RWPE2 (cell line): ENCODE results near the gene AKR7A2.

Experiments
- ATAC-seq: fragments of 200-7000 bp; cut with Tn5 transposase; 3 replicates; pipeline ENCODE4 v1.9.1; 2021; ENCODE audit warnings: low read depth
- DNase-seq: peaks from one replicate; pipeline ENCODE4 v3.0.0-alpha.2; 2020; ENCODE audit warnings: low spot score
- H3K27ac ChIP-seq: fragments of 450-650 bp; 2 replicates; pipeline ENCODE4 v1.5.1; 2017; ENCODE audit warnings: mild to moderate bottlenecking; ENCODE audit not compliant: poor library complexity, severe bottlenecking
- H3K27me3 ChIP-seq: fragments of 250-450 bp; sonication (Bioruptor Pico); 2 replicates; pipeline ENCODE4 v1.5.1; 2021; ENCODE audit warnings: mild to moderate bottlenecking, moderate library complexity; ENCODE audit not compliant: insufficient read depth, poor library complexity, severe bottlenecking
- H3K36me3 ChIP-seq: fragments of 250-450 bp; sonication (Bioruptor Pico); 2 replicates; pipeline ENCODE4 v1.5.1; 2020; ENCODE audit warnings: low read depth, mild to moderate bottlenecking, moderate library complexity
- H3K4me1 ChIP-seq: fragments of 250-450 bp; sonication (Bioruptor Pico); 2 replicates; pipeline ENCODE4 v1.5.1; 2021; ENCODE audit warnings: mild to moderate bottlenecking, moderate library complexity; ENCODE audit not compliant: insufficient read depth, poor library complexity, severe bottlenecking
- H3K4me3 ChIP-seq: fragments of 250-450 bp; sonication (Bioruptor Pico); 2 replicates; pipeline ENCODE4 v1.5.1; 2021; ENCODE audit warnings: mild to moderate bottlenecking, moderate library complexity; ENCODE audit not compliant: severe bottlenecking
- H3K9me3 ChIP-seq: fragments of 250-450 bp; sonication (Bioruptor Pico); 2 replicates; pipeline ENCODE4 v1.5.1; 2021; ENCODE audit warnings: mild to moderate bottlenecking, moderate library complexity; ENCODE audit not compliant: severe bottlenecking
- CTCF ChIP-seq: fragments of 450-650 bp; IDR thresholded peaks from one replicate; pipeline ENCODE4 v1.5.1; 2017; ENCODE audit warnings: mild to moderate bottlenecking, moderate library complexity; ENCODE audit not compliant: poor library complexity, severe bottlenecking

Gene AKR7A2

DNA sequence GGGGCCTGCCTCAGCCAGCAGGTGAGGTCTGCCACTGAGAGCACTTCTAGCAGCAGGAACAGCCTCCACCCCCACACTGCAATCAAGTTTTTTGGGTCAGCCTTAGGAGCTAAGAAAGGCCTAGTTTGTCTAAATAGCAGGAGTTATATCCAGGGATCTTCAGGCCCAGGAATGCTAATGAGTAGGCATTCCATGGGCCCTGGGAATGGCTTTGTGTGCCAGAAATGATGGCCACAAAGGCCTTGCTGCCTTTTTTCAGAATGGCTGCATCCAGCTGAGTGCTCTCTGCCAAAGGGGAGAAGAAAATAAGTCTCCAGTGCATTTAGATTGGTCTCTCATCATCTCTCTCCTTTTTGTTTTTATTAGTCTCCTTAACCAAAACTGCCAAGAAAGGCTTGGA, 57.5 kb downstream of the AKR7A2 start:
- DNase-seq (no peak), ATAC-seq (no peak)
- Histone ChIP-seq H3K27me3 (no peaks in the 10 kb centered on the region), H3K36me3 (peaks cover 53% of the 10 kb centered on the region), H3K4me3 (no peak overlapping the region), H3K4me1 (peaks cover 11% of the 10 kb centered on the region), H3K9me3 (no peaks in the 10 kb centered on the region), H3K27ac (no peak overlapping the region)
- TF ChIP-seq CTCF = no peak
